ENCODE measurements around the gene PARD6B. TPM values are rescaled to one million over a fixed set of nuclear protein-coding genes. Genes with fewer than 3 reads are reported as not detected.

The PARD6B gene
- 31.0 and 45.7 TPM in 2 replicates for total RNA-seq (ENCODE audit: low replicate concordance)

GRCh38 chr20:50731055-50731929, at the start of gene PARD6B:
Gene PARD6B (plus strand): TSS chr20:50731580. CDS start chr20:50731787, 207 bp downstream.
- Histone ChIP-seq H3K4me1 (peaks cover 23% of the 10 kb centered on the region), H3K4me3 (peak within 1 kb of the TSS; percentile 96), H3K27ac (peak within 1 kb of the TSS; percentile 93), H3K9ac (peak within 1 kb of the TSS; percentile 73), H3K79me2 (ENCODE audit: low read depth) (peaks cover 49% of the 10 kb centered on the region), H3F3A (ENCODE audit: low read depth) (peaks cover 48% of the 10 kb centered on the region), H3K9me3 (ENCODE audit: low read depth) (no peaks in the 10 kb centered on the region), H3K4me2 (peak within 1 kb of the TSS; percentile 95), H3K27me3 (no peaks in the 10 kb centered on the region), H3K36me3 (no peaks in the 10 kb centered on the region), H4K20me1 (ENCODE audit: low read depth) (peaks cover 47% of the 10 kb centered on the region), H2AFZ (replicated peaks) (no peak within 1 kb of the TSS)
- Mint-ChIP-seq H3K36me3 (no peaks in the 10 kb centered on the region), H3K4me1 (peaks cover 39% of the 10 kb centered on the region), H3K27ac (peak within 1 kb of the TSS; percentile 99), H3K27me3 (ENCODE audit: insufficient read depth, low read depth) (no peaks in the 10 kb centered on the region), H3K4me3 (peak within 1 kb of the TSS; percentile 93), H3K9me3 (no peaks in the 10 kb centered on the region)
- DNase-seq (ENCODE audit: low spot score), result peak; percentile 100
- no peak for TF ChIP-seq EZH2phosphoT487 (IDR thresholded peaks at IDR 0.05)

DNA sequence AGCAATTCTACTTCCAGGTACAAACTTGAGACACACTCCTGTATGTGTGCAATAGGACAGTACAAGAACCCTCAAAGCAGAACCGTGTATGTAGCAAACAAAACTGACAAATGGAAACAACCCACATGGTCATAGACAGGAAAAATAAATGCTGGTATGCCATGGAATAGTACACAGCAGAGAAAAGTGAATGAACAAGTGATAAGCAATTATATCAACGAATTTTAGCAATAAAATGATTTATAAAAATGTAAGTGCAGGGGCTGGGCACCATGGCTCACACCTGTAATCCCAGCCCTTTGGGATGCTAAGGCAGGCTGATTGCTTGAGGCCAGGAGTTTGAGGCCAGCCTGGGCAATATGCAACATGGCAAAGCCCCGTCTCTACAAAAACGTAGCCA, 49.3 kb upstream of the PARD6B start:
- no peak overlapping the region for H3K27ac Mint-ChIP-seq
- H3K4me1 Mint-ChIP-seq, result peaks cover 14% of the 10 kb centered on the region

DNA sequence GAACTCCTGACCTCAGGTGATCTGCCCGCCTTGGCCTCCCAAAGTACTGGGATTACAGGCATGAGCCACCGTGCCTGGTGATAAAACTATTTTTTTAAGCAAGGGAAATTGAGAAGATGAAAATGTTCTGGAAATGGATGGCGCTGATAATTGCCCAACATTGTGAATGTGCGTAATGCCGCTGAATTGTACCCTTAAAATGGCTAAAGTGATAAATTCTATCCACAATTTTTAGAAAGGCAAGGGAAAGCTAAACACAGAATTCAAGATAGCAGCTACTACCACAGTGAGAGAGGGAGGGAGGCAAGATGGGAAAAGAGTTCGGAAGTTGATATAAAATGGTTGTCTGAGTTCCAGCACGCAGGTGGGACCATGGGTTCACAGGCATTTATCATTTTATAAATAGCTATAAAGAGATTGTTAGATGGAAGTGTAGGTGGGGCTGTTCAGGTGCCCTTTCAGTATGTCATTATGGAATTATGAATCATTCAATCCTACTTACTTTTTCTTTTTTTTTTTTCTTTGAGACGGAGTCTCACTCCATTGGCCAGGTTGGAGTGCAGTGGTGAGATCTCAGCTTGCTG, 48.3 kb upstream of the PARD6B start:
- H3F3A ChIP-seq (ENCODE audit: low read depth), result no peaks in the 10 kb centered on the region
- no peak overlapping the region for H3K4me3 ChIP-seq
- H2AFZ ChIP-seq (replicated peaks), result no peak overlapping the region
- no peak overlapping the region for H3K9ac ChIP-seq
- H3K27ac ChIP-seq, result no peak overlapping the region
- H3K9me3 ChIP-seq (ENCODE audit: low read depth), result no peaks in the 10 kb centered on the region
- no peaks in the 10 kb centered on the region for H4K20me1 ChIP-seq (ENCODE audit: low read depth)
- peaks cover 9% of the 10 kb centered on the region for H3K4me1 ChIP-seq
- Mint-ChIP-seq H3K27ac (no peak overlapping the region), H3K27me3 (ENCODE audit: insufficient read depth, low read depth) (peaks cover 6% of the 10 kb centered on the region), H3K9me3 (no peaks in the 10 kb centered on the region), H3K36me3 (no peaks in the 10 kb centered on the region), H3K4me3 (no peak overlapping the region), H3K4me1 (peaks cover 14% of the 10 kb centered on the region)
- no peak overlapping the region for H3K4me2 ChIP-seq
- TF ChIP-seq EZH2phosphoT487 (IDR thresholded peaks at IDR 0.05) (no peak), EZH2 (IDR thresholded peaks at IDR 0.05) (no peak), CTCF (IDR thresholded peaks at IDR 0.05) (no peak)
- DNase-seq (ENCODE audit: low spot score), result no peak
- no peaks in the 10 kb centered on the region for H3K27me3 ChIP-seq
- no peaks in the 10 kb centered on the region for H3K79me2 ChIP-seq (ENCODE audit: low read depth)
- no peaks in the 10 kb centered on the region for H3K36me3 ChIP-seq

More for the DNA sequence above, 49.3 kb upstream of the PARD6B start:
- H3K79me2 ChIP-seq (ENCODE audit: low read depth), result no peaks in the 10 kb centered on the region
- H3K4me2 ChIP-seq, result no peak overlapping the region
- H3K27me3 ChIP-seq, result no peaks in the 10 kb centered on the region
- TF ChIP-seq EZH2 (IDR thresholded peaks at IDR 0.05) (no peak), EZH2phosphoT487 (IDR thresholded peaks at IDR 0.05) (no peak)
- Mint-ChIP-seq H3K36me3 (no peaks in the 10 kb centered on the region), H3K4me3 (no peak overlapping the region), H3K9me3 (no peaks in the 10 kb centered on the region), H3K27me3 (ENCODE audit: insufficient read depth, low read depth) (peaks cover 6% of the 10 kb centered on the region)
- no peaks in the 10 kb centered on the region for H3K36me3 ChIP-seq
- DNase-seq (ENCODE audit: low spot score), result no peak
- no peaks in the 10 kb centered on the region for H3K9me3 ChIP-seq (ENCODE audit: low read depth)
- peaks cover 9% of the 10 kb centered on the region for H3K4me1 ChIP-seq
- H2AFZ ChIP-seq (replicated peaks), result no peak overlapping the region
- no peak overlapping the region for H3K9ac ChIP-seq
- no peak overlapping the region for H3K4me3 ChIP-seq
- no peaks in the 10 kb centered on the region for H4K20me1 ChIP-seq (ENCODE audit: low read depth)
- H3K27ac ChIP-seq, result no peak overlapping the region
- no peaks in the 10 kb centered on the region for H3F3A ChIP-seq (ENCODE audit: low read depth)

DNA sequence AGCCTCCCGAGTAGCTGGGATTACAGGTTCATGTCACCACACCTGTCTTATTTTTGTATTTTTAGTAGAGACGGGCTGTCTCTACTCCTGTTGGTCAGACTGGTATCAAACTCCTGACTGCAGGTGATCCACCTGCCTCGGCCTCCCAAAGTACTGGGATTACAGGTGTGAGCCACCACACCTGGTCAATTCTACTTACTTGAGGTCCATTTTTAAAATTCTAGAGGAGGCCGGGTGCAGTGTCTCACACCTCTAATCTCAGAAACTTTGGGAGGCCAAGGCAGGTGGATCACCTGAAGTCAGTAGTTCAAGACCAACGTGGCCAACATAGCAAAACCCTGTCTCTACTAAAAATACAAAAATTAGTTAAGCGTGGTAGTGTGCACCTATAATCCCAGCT, 47.8 kb upstream of the PARD6B start:
- H4K20me1 ChIP-seq (ENCODE audit: low read depth), result no peaks in the 10 kb centered on the region
- no peak overlapping the region for H3K4me3 Mint-ChIP-seq
- no peak overlapping the region for H3K27ac Mint-ChIP-seq
- TF ChIP-seq EZH2 (IDR thresholded peaks at IDR 0.05) (no peak), CTCF (IDR thresholded peaks at IDR 0.05) (no peak), EZH2phosphoT487 (IDR thresholded peaks at IDR 0.05) (no peak)
- H3K36me3 Mint-ChIP-seq, result no peaks in the 10 kb centered on the region
- no peak overlapping the region for H3K4me3 ChIP-seq
- peaks cover 5% of the 10 kb centered on the region for H3K27me3 Mint-ChIP-seq (ENCODE audit: insufficient read depth, low read depth)
- H3K4me1 Mint-ChIP-seq, result peaks cover 11% of the 10 kb centered on the region
- no peaks in the 10 kb centered on the region for H3K9me3 ChIP-seq (ENCODE audit: low read depth)
- no peak for DNase-seq (ENCODE audit: low spot score)
- H2AFZ ChIP-seq (replicated peaks), result no peak overlapping the region
- H3K27ac ChIP-seq, result no peak overlapping the region
- H3K4me1 ChIP-seq, result peaks cover 9% of the 10 kb centered on the region
- H3K36me3 ChIP-seq, result no peaks in the 10 kb centered on the region
- H3K79me2 ChIP-seq (ENCODE audit: low read depth), result no peaks in the 10 kb centered on the region
- H3K9ac ChIP-seq, result no peak overlapping the region
- H3K4me2 ChIP-seq, result no peak overlapping the region
- H3K9me3 Mint-ChIP-seq, result no peaks in the 10 kb centered on the region
- no peaks in the 10 kb centered on the region for H3K27me3 ChIP-seq
- no peaks in the 10 kb centered on the region for H3F3A ChIP-seq (ENCODE audit: low read depth)
